Liver (tissue), 2 donors: ENCODE measurements around the gene SOX11.

Source experiments
- REST ChIP-seq: IDR thresholded peaks from 2 replicates; pipeline ENCODE4 v1.6.1; 2016; ENCODE audit warnings: antibody characterized with exemption, mild to moderate bottlenecking
- SP1 ChIP-seq: IDR thresholded peaks from 2 replicates; pipeline ENCODE4 v1.6.1; 2018; ENCODE audit warnings: antibody characterized with exemption, mild to moderate bottlenecking
- donor health status: healthy.

DNA sequence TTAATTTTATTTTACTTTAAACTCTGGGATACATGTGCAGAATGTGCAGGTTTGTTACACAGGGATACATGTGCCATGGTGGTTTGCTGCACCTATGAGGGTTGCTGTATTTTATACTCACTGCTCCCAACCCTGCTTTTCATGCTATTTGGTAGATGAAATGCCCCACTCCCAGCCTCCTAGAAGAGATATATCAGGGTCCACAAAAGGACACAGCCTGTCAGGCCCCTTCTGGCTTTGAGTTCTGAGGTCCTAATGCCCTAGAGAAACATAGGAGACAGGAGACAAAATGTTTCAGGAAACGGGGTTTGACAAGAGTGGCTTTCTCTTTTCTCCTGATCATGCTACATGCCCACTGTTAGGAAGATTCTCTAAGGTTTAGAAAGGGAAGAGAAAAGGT, 27.1 kb upstream of the SOX11 start:
- TF ChIP-seq REST (no peak), SP1 (no peak)
